HS-5 (cell line): ENCODE results near the gene BCL2.

ENCODE experiments used
- DNase-seq: peaks from one replicate; pipeline ENCODE4 v3.0.0-alpha.2; 2012; ENCODE audit warnings: low read depth

The BCL2 gene

GRCh38 chr18:63309422-63309821 lies 10.1 kb downstream of the BCL2 start:
- DNase-seq: no peak

- DNase-seq: no peak
Observed at GRCh38 chr18:63307551-63308200, 11.9 kb downstream of the BCL2 start.

GRCh38 chr18:63306819-63307550 lies 12.6 kb downstream of the BCL2 start:
- DNase-seq: no peak

GRCh38 chr18:63306249-63306648 lies 13.3 kb downstream of the BCL2 start:
- DNase-seq: no peak

GRCh38 chr18:63303547-63303946 lies 16.0 kb downstream of the BCL2 start:
- DNase-seq: no peak

GRCh38 chr18:63302636-63303405 lies 16.7 kb downstream of the BCL2 start:
- DNase-seq: no peak

- DNase-seq: no peak
Observed at GRCh38 chr18:63302220-63302619, 17.3 kb downstream of the BCL2 start.

- no peak for DNase-seq
Observed at GRCh38 chr18:63301434-63301833, 18.1 kb downstream of the BCL2 start.

GRCh38 chr18:63299837-63300745 lies 19.5 kb downstream of the BCL2 start:
- DNase-seq: no peak

GRCh38 chr18:63298400-63299365 lies 20.9 kb downstream of the BCL2 start:
- no peak for DNase-seq

GRCh38 chr18:63297687-63298399 lies 21.7 kb downstream of the BCL2 start:
- DNase-seq: no peak

- DNase-seq: no peak
Observed at GRCh38 chr18:63293935-63294334, 25.6 kb downstream of the BCL2 start.

- no peak for DNase-seq
Observed at GRCh38 chr18:63292831-63293683, 26.5 kb downstream of the BCL2 start.

- no peak for DNase-seq
Observed at GRCh38 chr18:63291278-63291677, 28.3 kb downstream of the BCL2 start.

GRCh38 chr18:63290821-63291200 lies 28.8 kb downstream of the BCL2 start:
- no peak for DNase-seq

GRCh38 chr18:63290166-63290820 lies 29.3 kb downstream of the BCL2 start:
- no peak for DNase-seq

- DNase-seq: no peak
Observed at GRCh38 chr18:63288311-63288710, 31.3 kb downstream of the BCL2 start.

GRCh38 chr18:63287691-63288220 lies 31.8 kb downstream of the BCL2 start:
- no peak for DNase-seq
